MCF 10A (cell line): Measurements from ENCODE around the gene PIGT. TPM values are rescaled to one million over a fixed set of nuclear protein-coding genes. Genes with fewer than 3 reads are reported as not detected.

Source experiments
- BruUV-seq: library from RNA; stranded (reverse); fragments of 400-500 nt; replicated peaks from 2 replicates; lab custom pipeline; 2021; lab: Mats Ljungman, UMichigan
- CTCF ChIA-PET: fragments of 300-600 bp; sonication (Branson Sonifier 250); formaldehyde crosslinking; extraction: SDS; loops from one replicate; lab custom pipeline; 2021; ENCODE audit warnings: antibody characterized with exemption, inconsistent platforms; lab: Yijun Ruan, JAX
- POLR2A ChIA-PET: fragments of 300-600, 350-650 bp; sonication (Branson Sonifier 250); formaldehyde crosslinking; extraction: SDS; loops from one replicate; lab custom pipeline; 2020; ENCODE audit warnings: antibody characterized with exemption, inconsistent platforms; lab: Yijun Ruan, JAX
- DNase-seq: peaks from one replicate; pipeline ENCODE4 v3.0.0-alpha.2; 2018; ENCODE audit not compliant: unreplicated experiment
- H3K27ac Mint-ChIP-seq: one replicate; pipeline ENCODE4 v1.8.0; 2022; ENCODE audit warnings: mild to moderate bottlenecking, low read depth, mixed read lengths; ENCODE audit not compliant: unreplicated experiment
- H3K27me3 Mint-ChIP-seq: one replicate; pipeline ENCODE4 v1.8.0; 2022; ENCODE audit warnings: mixed read lengths; ENCODE audit not compliant: insufficient read depth, unreplicated experiment
- H3K36me3 Mint-ChIP-seq: one replicate; pipeline ENCODE4 v1.8.0; 2022; ENCODE audit warnings: mild to moderate bottlenecking, moderate library complexity, mixed read lengths; ENCODE audit not compliant: insufficient read depth, unreplicated experiment
- H3K4me1 Mint-ChIP-seq: one replicate; pipeline ENCODE4 v1.8.0; 2022; ENCODE audit warnings: mixed read lengths; ENCODE audit not compliant: insufficient read depth, unreplicated experiment
- H3K4me3 Mint-ChIP-seq: one replicate; pipeline ENCODE4 v1.8.0; 2022; ENCODE audit warnings: mild to moderate bottlenecking, moderate library complexity, mixed read lengths; ENCODE audit not compliant: unreplicated experiment
- H3K9me3 Mint-ChIP-seq: one replicate; pipeline ENCODE4 v1.8.0; 2022; ENCODE audit warnings: mixed read lengths; ENCODE audit not compliant: unreplicated experiment
- intact Hi-C: fragments of 100-400 bp; cut with micrococcal nuclease; formaldehyde crosslinking; loops from 2 replicates; pipeline ENCODE4 v1.14.1; 2022
- total RNA-seq: library from RNA; stranded (reverse); gene quantifications from 2 replicates; pipeline ENCODE4 v1.2.3, GENCODE V29; 2022
- TF ChIP-seq, protein P1 (sequence below): fragments of 200-600 bp; IDR thresholded peaks from one replicate; pipeline ENCODE4 v1.8.0; 2022; ENCODE audit warnings: antibody characterized with exemption, mild to moderate bottlenecking; ENCODE audit not compliant: unreplicated experiment

PIGT gene
- total RNA-seq, 1 experiment from 2014 or later, result 79.4 TPM

DNA sequence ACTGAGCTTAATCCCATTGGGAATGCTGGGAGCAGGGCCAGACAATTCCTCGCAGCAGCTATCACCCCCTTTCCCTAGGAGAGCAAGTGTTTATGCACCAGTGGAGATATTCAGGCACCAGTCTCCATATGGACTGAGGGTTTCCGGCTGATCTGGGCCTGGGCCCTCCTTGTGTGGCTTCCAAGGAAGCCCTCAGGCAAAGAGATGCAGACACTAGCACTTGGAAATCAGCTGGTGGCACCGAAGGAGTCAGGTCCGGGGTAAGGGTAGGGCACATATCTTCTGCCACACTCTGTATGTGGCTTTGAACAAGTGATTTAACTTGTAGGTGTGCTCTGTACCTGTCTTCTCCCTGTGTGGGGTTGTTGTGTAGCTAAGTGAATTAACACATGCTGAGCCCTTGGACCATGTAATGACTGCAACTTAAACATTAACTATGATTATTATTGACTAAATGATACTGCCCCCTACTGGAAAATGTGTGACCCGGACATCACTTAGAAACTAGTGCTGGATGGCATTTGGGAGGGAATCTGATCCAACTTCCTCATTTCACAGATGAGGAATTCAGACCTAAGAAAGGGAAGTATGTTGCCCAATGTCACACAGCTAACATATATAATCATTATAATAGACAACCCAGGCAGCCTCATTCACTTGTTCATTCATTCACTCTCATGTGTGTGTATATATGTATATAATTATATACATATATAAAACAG is 34.3 kb downstream of the PIGT start:
- Mint-ChIP-seq H3K27ac (no peak overlapping the region), H3K4me1 (no peaks in the 10 kb centered on the region), H3K9me3 (no peaks in the 10 kb centered on the region), H3K36me3 (no peaks in the 10 kb centered on the region), H3K27me3 (peaks cover 1% of the 10 kb centered on the region), H3K4me3 (no peak overlapping the region)
- intact Hi-C loops, result loop anchor here (1.0 kb wide), 1 partner anchor 131 kb away; no protein-coding TSS in a partner anchor
- ChIA-PET POLR2A (interaction anchor here (0.7 to 1.8 kb wide), 2 partner anchors 14 to 93 kb away, joined by 3 to 5 read pairs; no protein-coding TSS in a partner anchor), CTCF (interaction anchor here (0.6 to 8.9 kb wide), 40 partner anchors 8 to 766 kb away, joined by 3 to 92 read pairs (median 4); partner anchors contain the start of gene SYS1)
- TF ChIP-seq, protein P1, sequence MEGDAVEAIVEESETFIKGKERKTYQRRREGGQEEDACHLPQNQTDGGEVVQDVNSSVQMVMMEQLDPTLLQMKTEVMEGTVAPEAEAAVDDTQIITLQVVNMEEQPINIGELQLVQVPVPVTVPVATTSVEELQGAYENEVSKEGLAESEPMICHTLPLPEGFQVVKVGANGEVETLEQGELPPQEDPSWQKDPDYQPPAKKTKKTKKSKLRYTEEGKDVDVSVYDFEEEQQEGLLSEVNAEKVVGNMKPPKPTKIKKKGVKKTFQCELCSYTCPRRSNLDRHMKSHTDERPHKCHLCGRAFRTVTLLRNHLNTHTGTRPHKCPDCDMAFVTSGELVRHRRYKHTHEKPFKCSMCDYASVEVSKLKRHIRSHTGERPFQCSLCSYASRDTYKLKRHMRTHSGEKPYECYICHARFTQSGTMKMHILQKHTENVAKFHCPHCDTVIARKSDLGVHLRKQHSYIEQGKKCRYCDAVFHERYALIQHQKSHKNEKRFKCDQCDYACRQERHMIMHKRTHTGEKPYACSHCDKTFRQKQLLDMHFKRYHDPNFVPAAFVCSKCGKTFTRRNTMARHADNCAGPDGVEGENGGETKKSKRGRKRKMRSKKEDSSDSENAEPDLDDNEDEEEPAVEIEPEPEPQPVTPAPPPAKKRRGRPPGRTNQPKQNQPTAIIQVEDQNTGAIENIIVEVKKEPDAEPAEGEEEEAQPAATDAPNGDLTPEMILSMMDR, result peak; percentile 47
- peak; percentile 55 for DNase-seq
- BruUV-seq, result no TSS peak

DNA sequence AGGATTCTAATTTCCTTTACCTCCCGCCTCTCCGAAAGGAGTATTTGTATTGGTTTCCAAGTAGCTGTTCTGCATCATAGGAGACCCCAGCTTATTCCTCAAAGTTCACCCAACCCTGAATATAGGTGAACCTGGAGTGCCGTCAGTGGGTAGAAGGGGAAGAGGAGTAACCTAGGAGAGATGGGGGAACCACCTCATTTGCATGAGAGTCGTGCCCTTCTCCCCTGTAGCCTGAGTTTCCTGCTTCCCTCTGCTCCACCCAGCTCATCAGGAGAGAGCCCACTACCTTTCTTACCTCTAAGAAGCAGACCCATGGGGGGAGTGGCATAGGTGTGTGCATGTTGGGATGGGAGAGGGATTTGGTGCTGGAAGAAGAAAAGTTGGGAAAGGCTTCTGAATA is 36.3 kb downstream of the PIGT start:
- intact Hi-C loops, result no loop called here
- DNase-seq, result no peak
- Mint-ChIP-seq H3K4me1 (no peaks in the 10 kb centered on the region), H3K27ac (no peak overlapping the region), H3K27me3 (no peaks in the 10 kb centered on the region), H3K9me3 (no peaks in the 10 kb centered on the region), H3K36me3 (no peaks in the 10 kb centered on the region), H3K4me3 (no peak overlapping the region)
- TF ChIP-seq, protein P1, result no peak
- no TSS peak for BruUV-seq
- ChIA-PET POLR2A (interaction anchor here (1.1 to 1.8 kb wide), 3 partner anchors 12 to 58 kb away, joined by 3 to 5 read pairs (median 3); no protein-coding TSS in a partner anchor), CTCF (interaction anchor here (0.6 to 8.9 kb wide), 14 partner anchors 7 to 498 kb away, joined by 3 to 92 read pairs (median 4); no protein-coding TSS in a partner anchor)

DNA sequence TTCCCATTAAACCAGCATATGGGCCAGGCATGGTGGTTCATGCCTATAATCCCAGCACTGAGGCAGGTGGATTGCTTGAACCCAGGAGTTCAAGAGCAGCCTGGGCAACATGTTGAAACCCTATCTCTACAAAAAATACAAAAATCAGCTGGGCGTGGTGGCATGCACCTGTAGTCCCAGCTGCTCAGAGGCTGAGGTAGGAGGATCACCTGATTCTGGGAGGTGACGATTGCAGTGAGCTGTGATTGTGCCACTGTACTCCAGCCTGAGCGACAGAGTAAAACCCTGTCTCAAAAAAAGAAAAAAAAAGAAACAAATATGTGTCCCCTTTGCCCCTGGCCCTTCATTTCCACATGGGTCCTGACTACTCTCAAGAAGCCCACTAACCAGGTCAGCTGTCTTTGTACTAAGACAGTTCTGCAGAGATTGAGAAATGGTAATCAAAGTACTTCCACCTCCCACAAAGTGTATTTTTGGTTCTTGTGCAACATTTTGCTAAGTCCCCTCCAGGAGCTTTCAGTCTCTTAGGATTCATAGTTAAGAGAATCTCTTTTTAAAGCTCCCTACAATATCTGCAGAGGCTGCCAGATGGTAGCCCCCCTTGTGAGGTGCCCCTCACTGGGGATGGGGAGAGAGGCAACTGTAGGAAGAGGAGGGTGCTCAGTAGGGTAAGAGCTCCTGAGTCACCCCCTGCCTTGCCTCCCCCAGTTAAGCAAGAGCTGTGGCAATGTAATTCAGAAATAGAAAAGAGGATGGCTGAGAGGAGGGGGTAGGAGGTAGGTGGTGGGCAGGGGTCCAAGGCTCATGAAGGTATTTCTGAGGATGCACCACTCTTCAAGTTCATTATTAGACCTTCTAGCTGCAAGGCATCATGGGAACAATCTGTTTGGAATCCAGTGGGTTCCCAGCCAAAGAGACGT is 37.1 kb downstream of the PIGT start:
- no peaks in the 10 kb centered on the region for H3K4me1 Mint-ChIP-seq
- no peaks in the 10 kb centered on the region for H3K9me3 Mint-ChIP-seq
- no TSS peak for BruUV-seq
- no peak for DNase-seq
- intact Hi-C loops, result no loop called here
- H3K27me3 Mint-ChIP-seq, result no peaks in the 10 kb centered on the region
- ChIA-PET CTCF (interaction anchor here (0.6 to 8.9 kb wide), 17 partner anchors 8 to 497 kb away, joined by 3 to 92 read pairs (median 5); no protein-coding TSS in a partner anchor), POLR2A (interaction anchor here (1.0 to 1.2 kb wide), 3 partner anchors 12 to 58 kb away, joined by 3 to 4 read pairs (median 3); no protein-coding TSS in a partner anchor)
- no peaks in the 10 kb centered on the region for H3K36me3 Mint-ChIP-seq
- TF ChIP-seq, protein P1, result no peak
- no peak overlapping the region for H3K27ac Mint-ChIP-seq
- no peak overlapping the region for H3K4me3 Mint-ChIP-seq
